Tibial artery (tissue), 4 donors: ENCODE results near the gene PIK3C2G.

ENCODE experiments used
- DNase-seq, 2 donors: peaks; one replicate each; pipeline ENCODE4 v3.0.0-alpha.2; 2019
- H3K27ac ChIP-seq, 2 donors: fragments of 200-600 bp; sonication (generic) in 1 of 2; 1 replicate in 1 of 2; 2 replicates in 1 of 2; pipeline ENCODE4 v1.5.1; 2018 to 2019; ENCODE audit warnings: mild to moderate bottlenecking in 1 of 2
- H3K27me3 ChIP-seq, 2 donors: fragments of 200-600 bp; sonication (generic) in 1 of 2; one replicate each; pipeline versions ENCODE4 v1.5.1 to v1.6.0; 2016 to 2019
- H3K36me3 ChIP-seq, 3 donors: fragments of 200-600 bp; sonication (generic) in 2 of 3; one replicate each; pipeline ENCODE4 v1.5.1; 2016 to 2019; ENCODE audit warnings: mild to moderate bottlenecking in 2 of 3
- H3K4me1 ChIP-seq, 4 donors: fragments of 200-600 bp; sonication (generic) in 2 of 4; 1 replicate in 3 of 4; 2 replicates in 1 of 4; pipeline ENCODE4 v1.5.1; 2016 to 2019
- H3K4me3 ChIP-seq, 2 donors: fragments of 200-600 bp; sonication (generic) in 1 of 2; 1 replicate in 1 of 2; 2 replicates in 1 of 2; pipeline ENCODE4 v1.5.1; 2018 to 2019; ENCODE audit warnings: mild to moderate bottlenecking in 2 of 2
- H3K9me3 ChIP-seq, 3 donors: fragments of 200-600 bp; sonication (generic) in 1 of 3; one replicate each; pipeline ENCODE4 v1.5.1; 2016 to 2019
- CTCF ChIP-seq, 2 experiments: fragments of 200-600 bp in 1 of 2; fragments of 450-650 bp in 1 of 2; IDR thresholded peaks; one replicate each; pipeline ENCODE4 v1.5.1; 2017 to 2019; ENCODE audit warnings: antibody characterized with exemption in 2 of 2, mild to moderate bottlenecking in 1 of 2, moderate library complexity in 1 of 2
- intact Hi-C: fragments of 100-400 bp; cut with DNase I; formaldehyde crosslinking; loops from one replicate; pipeline ENCODE4 v1.15.0; 2023; ENCODE audit warnings: low total_unique reads

The PIK3C2G gene

DNA sequence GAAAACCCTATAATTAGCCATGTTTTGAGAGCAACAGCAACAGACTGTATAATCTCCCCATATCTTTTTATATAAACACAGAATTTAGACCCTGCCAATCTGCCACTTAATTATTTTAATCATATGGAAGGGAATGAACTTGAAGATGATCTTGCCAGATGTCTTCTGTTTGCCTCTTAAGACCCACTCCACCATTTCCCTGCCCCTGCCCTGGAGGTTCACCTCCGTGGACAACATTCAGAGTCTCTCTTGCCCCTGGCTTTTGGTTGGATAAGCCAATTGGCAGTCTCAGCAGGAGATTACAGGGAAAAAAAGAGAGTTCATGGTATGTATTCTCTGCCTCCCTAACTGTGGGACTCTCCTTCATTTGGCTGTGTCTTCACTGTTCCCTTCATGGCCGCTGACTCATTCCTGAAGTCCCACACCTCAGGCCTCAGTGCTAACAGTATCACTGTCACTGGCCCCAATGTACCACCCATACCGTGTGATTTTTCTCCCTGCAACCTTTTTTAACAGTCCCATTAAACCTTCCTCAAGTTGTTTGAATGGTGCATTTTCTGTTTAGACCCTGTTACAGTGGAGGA lies 184.8 kb downstream of the PIK3C2G start:
- no peak overlapping the region for H3K4me3 ChIP-seq
- H3K9me3 ChIP-seq: no peaks in the 10 kb centered on the region
- peaks cover 0 to 6% (median 0%) of the 10 kb centered on the region in 4 donors for H3K4me1 ChIP-seq
- H3K27ac ChIP-seq: no peak overlapping the region
- TF ChIP-seq CTCF (IDR thresholded peaks at IDR 0.05): no peak
- intact Hi-C loops: no loop called here
- no peaks in the 10 kb centered on the region for H3K36me3 ChIP-seq
- no peak for DNase-seq
- H3K27me3 ChIP-seq: no peaks in the 10 kb centered on the region

DNA sequence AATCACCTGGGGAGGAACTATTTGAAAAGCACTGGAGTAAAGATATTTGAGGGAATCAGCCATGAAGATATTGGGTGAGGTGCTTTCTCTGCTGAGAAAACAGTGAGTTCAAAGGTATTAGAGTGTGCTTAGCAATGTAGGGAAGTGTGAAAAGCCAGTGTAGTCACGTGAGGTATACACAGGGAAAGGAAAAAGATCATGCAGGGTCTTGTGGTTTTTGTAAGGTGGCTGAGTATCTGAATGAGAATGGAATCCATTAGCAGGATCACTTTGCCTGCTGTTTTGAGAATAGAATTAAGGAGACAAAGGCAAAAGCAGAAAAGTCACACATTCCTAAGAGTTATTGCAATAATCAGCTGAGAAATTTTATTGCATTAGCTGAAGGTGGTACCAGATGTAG lies 193.0 kb downstream of the PIK3C2G start:
- intact Hi-C loops: no loop called here
- no peak for DNase-seq
- Histone ChIP-seq H3K9me3 (no peaks in the 10 kb centered on the region), H3K4me3 (no peak overlapping the region), H3K4me1 (no peaks in the 10 kb centered on the region), H3K27me3 (no peaks in the 10 kb centered on the region), H3K36me3 (no peaks in the 10 kb centered on the region), H3K27ac (no peak overlapping the region)
- no peak for TF ChIP-seq CTCF (IDR thresholded peaks at IDR 0.05)

GRCh38 chr12:18456344-18456743 lies 195.0 kb downstream of the PIK3C2G start:
- Histone ChIP-seq H3K27me3 (no peaks in the 10 kb centered on the region), H3K4me3 (no peak overlapping the region), H3K4me1 (no peaks in the 10 kb centered on the region), H3K36me3 (no peaks in the 10 kb centered on the region), H3K9me3 (no peaks in the 10 kb centered on the region), H3K27ac (no peak overlapping the region)
- no peak for DNase-seq
- intact Hi-C loops: no loop called here
- TF ChIP-seq CTCF (IDR thresholded peaks at IDR 0.05): no peak

GRCh38 chr12:18457362-18457761 lies 196.0 kb downstream of the PIK3C2G start:
- H3K27ac ChIP-seq: no peak overlapping the region
- no peak for TF ChIP-seq CTCF (IDR thresholded peaks at IDR 0.05)
- H3K9me3 ChIP-seq: no peaks in the 10 kb centered on the region
- H3K4me1 ChIP-seq: peaks cover 0 to 9% (median 2%) of the 10 kb centered on the region in 4 donors
- H3K36me3 ChIP-seq: no peaks in the 10 kb centered on the region
- DNase-seq: no peak
- intact Hi-C loops: no loop called here
- H3K4me3 ChIP-seq: no peak overlapping the region
- H3K27me3 ChIP-seq: no peaks in the 10 kb centered on the region

- DNase-seq: no peak
- intact Hi-C loops: no loop called here
Observed at GRCh38 chr12:18461758-18462157, 200.4 kb downstream of the PIK3C2G start.

More at GRCh38 chr12:18461758-18462157, 200.4 kb downstream of the PIK3C2G start:
- TF ChIP-seq CTCF (IDR thresholded peaks at IDR 0.05): no peak
- H3K4me1 ChIP-seq: peaks cover 0 to 13% (median 2%) of the 10 kb centered on the region in 4 donors
- H3K9me3 ChIP-seq: no peaks in the 10 kb centered on the region
- H3K27me3 ChIP-seq: no peaks in the 10 kb centered on the region
- no peaks in the 10 kb centered on the region for H3K36me3 ChIP-seq
- H3K4me3 ChIP-seq: no peak overlapping the region
- no peak overlapping the region for H3K27ac ChIP-seq
